HG03571 (cell line): ENCODE results near the gene SEPTIN8.

Experiments used
- ATAC-seq: cut with Tn5 transposase; IDR thresholded peaks from one replicate; pipeline ENCODE4 v1.9.1; 2021; ENCODE audit not compliant: unreplicated experiment

Gene SEPTIN8

GRCh38 chr5:132785365-132785764 lies 8.3 kb upstream of the SEPTIN8 start:
- ATAC-seq, result no peak

GRCh38 chr5:132782101-132782500 lies 5.1 kb upstream of the SEPTIN8 start:
- no peak for ATAC-seq

- ATAC-seq, result no peak
Measured at GRCh38 chr5:132781029-132781428, 4.0 kb upstream of the SEPTIN8 start.

GRCh38 chr5:132780577-132780976 lies 3.5 kb upstream of the SEPTIN8 start:
- no peak for ATAC-seq

GRCh38 chr5:132779961-132780360 lies 2.9 kb upstream of the SEPTIN8 start:
- no peak for ATAC-seq

GRCh38 chr5:132778856-132779255 lies 1.8 kb upstream of the SEPTIN8 start:
- no peak for ATAC-seq

GRCh38 chr5:132778129-132778528 lies 1.1 kb upstream of the SEPTIN8 start:
- ATAC-seq, result no peak

- ATAC-seq, result peak; percentile 26
Measured at GRCh38 chr5:132776938-132777208, 166 bp downstream of the SEPTIN8 start.

GRCh38 chr5:132776131-132776937 lies 705 bp downstream of the SEPTIN8 start:
- peak; percentile 12 for ATAC-seq

- no peak for ATAC-seq
Measured at GRCh38 chr5:132775476-132775961, 1.5 kb downstream of the SEPTIN8 start.

GRCh38 chr5:132774896-132775295 lies 2.1 kb downstream of the SEPTIN8 start:
- no peak for ATAC-seq

- ATAC-seq, result no peak
Measured at GRCh38 chr5:132774406-132774805, 2.6 kb downstream of the SEPTIN8 start.

GRCh38 chr5:132773601-132774355 lies 3.3 kb downstream of the SEPTIN8 start:
- no peak for ATAC-seq

- no peak for ATAC-seq
Measured at GRCh38 chr5:132773114-132773513, 3.9 kb downstream of the SEPTIN8 start.

GRCh38 chr5:132772291-132773070 lies 4.6 kb downstream of the SEPTIN8 start:
- ATAC-seq, result no peak

- ATAC-seq, result no peak
Measured at GRCh38 chr5:132771503-132771998, 5.5 kb downstream of the SEPTIN8 start.

GRCh38 chr5:132770476-132771159 lies 6.4 kb downstream of the SEPTIN8 start:
- ATAC-seq, result no peak

GRCh38 chr5:132768485-132768868 lies 8.6 kb downstream of the SEPTIN8 start:
- no peak for ATAC-seq

GRCh38 chr5:132767150-132767549 lies 9.9 kb downstream of the SEPTIN8 start:
- no peak for ATAC-seq

- no peak for ATAC-seq
Measured at GRCh38 chr5:132766806-132767055, 10.3 kb downstream of the SEPTIN8 start.
